WI38 (cell line): ENCODE results near the gene CDK3.

Experiments used
- H3K4me3 ChIP-seq: 2 replicates; pipeline ENCODE4 v1.5.1; 2011; ENCODE audit warnings: low read depth, mild to moderate bottlenecking, control low read depth, low read length
- CTCF ChIP-seq: IDR thresholded peaks from 2 replicates; pipeline ENCODE4 v1.5.1; 2012; ENCODE audit warnings: low read depth, mild to moderate bottlenecking, control low read depth, low read length

The CDK3 gene

GRCh38 chr17:76048025-76048605 is 47.5 kb downstream of the CDK3 start:
- TF ChIP-seq CTCF = no peak
- H3K4me3 ChIP-seq = no peak overlapping the region

- no peak overlapping the region for H3K4me3 ChIP-seq
- TF ChIP-seq CTCF = no peak
Observed at GRCh38 chr17:76048711-76049110, 48.1 kb downstream of the CDK3 start.

GRCh38 chr17:76049239-76049638 is 48.6 kb downstream of the CDK3 start:
- no peak overlapping the region for H3K4me3 ChIP-seq
- no peak for TF ChIP-seq CTCF

- H3K4me3 ChIP-seq = no peak overlapping the region
- TF ChIP-seq CTCF = no peak
Observed at GRCh38 chr17:76049836-76050537, 49.3 kb downstream of the CDK3 start.

- H3K4me3 ChIP-seq = no peak overlapping the region
- TF ChIP-seq CTCF = no peak
Observed at GRCh38 chr17:76050538-76051467, 50.1 kb downstream of the CDK3 start.

- TF ChIP-seq CTCF = no peak
Observed at GRCh38 chr17:76051561-76051960, 50.9 kb downstream of the CDK3 start.

More at GRCh38 chr17:76051561-76051960, 50.9 kb downstream of the CDK3 start:
- no peak overlapping the region for H3K4me3 ChIP-seq
